ENCODE data around the gene LDB2.
A peak's percentile ranks its signal among the peaks of the same experiment; 100 is the strongest.

Gene LDB2

DNA sequence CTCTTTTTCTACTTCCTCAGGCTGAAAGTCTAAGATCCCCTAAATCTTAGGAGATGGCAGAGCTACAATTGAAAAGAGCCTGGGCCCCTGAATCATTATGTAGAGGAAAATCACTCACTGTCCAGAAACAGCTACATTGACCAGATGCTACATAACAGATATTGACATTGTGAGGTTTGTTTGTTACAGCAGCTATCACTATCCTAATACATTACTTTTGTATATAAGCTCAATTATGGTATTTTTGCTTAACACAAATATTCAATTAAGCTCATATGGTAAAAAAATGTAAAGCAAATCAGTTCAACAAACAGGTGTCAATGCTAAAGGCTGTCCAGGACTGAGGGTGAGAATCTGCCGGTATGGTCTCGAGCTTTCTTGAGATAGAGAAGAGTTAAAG lies 89.4 kb downstream of the LDB2 start:
- H3K36me3 ChIP-seq: no peaks in the 10 kb centered on the region
- peaks cover 21% of the 10 kb centered on the region for H3K27me3 ChIP-seq (ENCODE audit: insufficient read depth, low read depth, severe bottlenecking)
- no peaks in the 10 kb centered on the region for H3K9me3 ChIP-seq (ENCODE audit: severe bottlenecking)
- no peak overlapping the region for H3K27ac ChIP-seq
- no peak overlapping the region for H3K4me3 ChIP-seq (ENCODE audit: low read depth, low read length)
- TF ChIP-seq, protein P1, sequence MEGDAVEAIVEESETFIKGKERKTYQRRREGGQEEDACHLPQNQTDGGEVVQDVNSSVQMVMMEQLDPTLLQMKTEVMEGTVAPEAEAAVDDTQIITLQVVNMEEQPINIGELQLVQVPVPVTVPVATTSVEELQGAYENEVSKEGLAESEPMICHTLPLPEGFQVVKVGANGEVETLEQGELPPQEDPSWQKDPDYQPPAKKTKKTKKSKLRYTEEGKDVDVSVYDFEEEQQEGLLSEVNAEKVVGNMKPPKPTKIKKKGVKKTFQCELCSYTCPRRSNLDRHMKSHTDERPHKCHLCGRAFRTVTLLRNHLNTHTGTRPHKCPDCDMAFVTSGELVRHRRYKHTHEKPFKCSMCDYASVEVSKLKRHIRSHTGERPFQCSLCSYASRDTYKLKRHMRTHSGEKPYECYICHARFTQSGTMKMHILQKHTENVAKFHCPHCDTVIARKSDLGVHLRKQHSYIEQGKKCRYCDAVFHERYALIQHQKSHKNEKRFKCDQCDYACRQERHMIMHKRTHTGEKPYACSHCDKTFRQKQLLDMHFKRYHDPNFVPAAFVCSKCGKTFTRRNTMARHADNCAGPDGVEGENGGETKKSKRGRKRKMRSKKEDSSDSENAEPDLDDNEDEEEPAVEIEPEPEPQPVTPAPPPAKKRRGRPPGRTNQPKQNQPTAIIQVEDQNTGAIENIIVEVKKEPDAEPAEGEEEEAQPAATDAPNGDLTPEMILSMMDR (IDR thresholded peaks at IDR 0.05; ENCODE audit: low read depth, low read length): no peak
- no peak for DNase-seq

DNA sequence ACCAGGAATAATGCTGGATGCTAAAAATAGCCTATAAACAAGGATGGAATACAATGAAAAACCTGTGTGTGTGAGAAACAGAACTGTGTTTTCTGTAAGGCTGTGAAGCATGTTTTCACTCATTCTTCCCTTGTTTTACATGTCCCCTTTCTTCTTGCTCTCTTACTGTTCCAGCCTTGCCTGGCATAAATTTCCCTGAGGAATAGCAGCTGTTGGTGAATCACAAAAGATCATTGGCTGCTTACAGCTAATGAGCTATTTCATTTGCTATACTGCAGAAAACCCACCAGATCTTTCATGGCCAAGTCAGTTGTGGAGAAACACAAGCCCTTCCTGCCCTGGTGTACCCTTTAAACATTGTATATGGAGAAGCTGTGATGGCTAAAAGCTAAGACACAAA lies 91.1 kb downstream of the LDB2 start:
- H3K27ac ChIP-seq: no peak overlapping the region
- H3K9me3 ChIP-seq (ENCODE audit: severe bottlenecking): no peaks in the 10 kb centered on the region
- H3K27me3 ChIP-seq (ENCODE audit: insufficient read depth, low read depth, severe bottlenecking): peaks cover 26% of the 10 kb centered on the region
- TF ChIP-seq, protein P1 (IDR thresholded peaks at IDR 0.05; ENCODE audit: low read depth, low read length): no peak
- no peak overlapping the region for H3K4me3 ChIP-seq (ENCODE audit: low read depth, low read length)
- DNase-seq: no peak
- H3K36me3 ChIP-seq: no peaks in the 10 kb centered on the region

DNA sequence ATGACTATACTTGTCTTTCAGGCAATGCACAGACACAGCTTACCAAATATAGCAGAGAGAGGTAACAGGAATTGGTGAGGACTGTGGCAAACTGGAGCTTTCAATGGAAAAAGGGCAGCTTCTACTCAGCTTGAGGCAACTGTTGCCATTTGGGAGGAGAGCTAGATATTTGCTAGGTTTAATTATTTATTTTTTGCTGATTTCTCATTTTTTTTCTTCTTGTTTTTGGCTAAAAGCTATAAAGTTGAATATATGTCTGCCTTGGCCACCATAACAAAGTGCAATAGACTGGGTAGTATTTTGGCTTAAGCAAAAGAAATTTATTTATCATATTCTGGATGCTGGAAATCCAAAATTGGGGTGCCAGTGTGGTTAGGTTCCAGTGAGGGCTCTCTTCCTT lies 93.9 kb downstream of the LDB2 start:
- Histone ChIP-seq H3K27me3 (ENCODE audit: insufficient read depth, low read depth, severe bottlenecking) (peaks cover 29% of the 10 kb centered on the region), H3K9me3 (ENCODE audit: severe bottlenecking) (no peaks in the 10 kb centered on the region), H3K27ac (no peak overlapping the region), H3K4me3 (ENCODE audit: low read depth, low read length) (no peak overlapping the region), H3K36me3 (no peaks in the 10 kb centered on the region)
- no peak for DNase-seq
- TF ChIP-seq, protein P1 (IDR thresholded peaks at IDR 0.05; ENCODE audit: low read depth, low read length): no peak

DNA sequence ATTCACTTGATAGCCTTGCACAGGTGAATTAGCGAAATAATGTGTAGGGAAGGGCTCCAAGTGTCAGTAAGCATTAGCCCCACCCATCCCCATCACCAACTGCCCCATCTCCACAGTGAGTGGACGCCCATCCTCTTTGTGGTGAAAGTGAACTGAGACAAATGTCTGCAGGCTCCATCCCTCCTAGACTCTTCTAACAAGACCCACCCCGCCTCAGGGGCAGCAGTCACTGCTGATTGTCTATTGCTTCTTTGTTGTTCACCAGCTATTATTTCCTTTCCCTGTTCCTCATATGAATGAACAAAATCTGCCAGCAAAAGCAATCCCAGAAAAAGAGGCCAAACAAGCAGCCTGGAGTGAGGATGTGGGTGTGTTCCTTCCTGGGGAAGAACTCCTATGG lies 96.4 kb downstream of the LDB2 start:
- TF ChIP-seq, protein P1 (IDR thresholded peaks at IDR 0.05; ENCODE audit: low read depth, low read length): no peak
- H3K27ac ChIP-seq: no peak overlapping the region
- DNase-seq: no peak
- H3K4me3 ChIP-seq (ENCODE audit: low read depth, low read length): no peak overlapping the region
- H3K36me3 ChIP-seq: no peaks in the 10 kb centered on the region
- H3K9me3 ChIP-seq (ENCODE audit: severe bottlenecking): no peaks in the 10 kb centered on the region
- peaks cover 29% of the 10 kb centered on the region for H3K27me3 ChIP-seq (ENCODE audit: insufficient read depth, low read depth, severe bottlenecking)

DNA sequence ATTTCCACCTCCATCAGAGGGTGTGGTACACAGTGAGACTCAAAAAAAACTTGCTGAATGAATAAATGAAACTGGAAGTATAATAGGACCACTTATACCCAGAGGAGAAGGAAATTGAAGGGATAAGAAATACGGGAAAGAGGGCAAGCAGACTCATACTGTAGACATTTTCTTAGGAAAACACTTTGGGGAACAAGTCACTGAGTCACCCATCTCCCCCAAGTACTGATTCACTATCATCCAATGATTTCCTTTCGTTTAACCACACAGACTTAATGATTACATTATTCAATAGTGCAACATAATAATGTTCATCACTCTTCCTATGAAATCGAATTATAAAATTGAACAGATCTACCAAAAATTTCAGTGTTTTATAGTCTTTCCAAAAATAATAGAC lies 97.1 kb downstream of the LDB2 start:
- no peaks in the 10 kb centered on the region for H3K9me3 ChIP-seq (ENCODE audit: severe bottlenecking)
- no peak overlapping the region for H3K27ac ChIP-seq
- no peak for DNase-seq
- TF ChIP-seq, protein P1 (IDR thresholded peaks at IDR 0.05; ENCODE audit: low read depth, low read length): no peak
- H3K27me3 ChIP-seq (ENCODE audit: insufficient read depth, low read depth, severe bottlenecking): peaks cover 29% of the 10 kb centered on the region
- H3K36me3 ChIP-seq: no peaks in the 10 kb centered on the region
- no peak overlapping the region for H3K4me3 ChIP-seq (ENCODE audit: low read depth, low read length)

DNA sequence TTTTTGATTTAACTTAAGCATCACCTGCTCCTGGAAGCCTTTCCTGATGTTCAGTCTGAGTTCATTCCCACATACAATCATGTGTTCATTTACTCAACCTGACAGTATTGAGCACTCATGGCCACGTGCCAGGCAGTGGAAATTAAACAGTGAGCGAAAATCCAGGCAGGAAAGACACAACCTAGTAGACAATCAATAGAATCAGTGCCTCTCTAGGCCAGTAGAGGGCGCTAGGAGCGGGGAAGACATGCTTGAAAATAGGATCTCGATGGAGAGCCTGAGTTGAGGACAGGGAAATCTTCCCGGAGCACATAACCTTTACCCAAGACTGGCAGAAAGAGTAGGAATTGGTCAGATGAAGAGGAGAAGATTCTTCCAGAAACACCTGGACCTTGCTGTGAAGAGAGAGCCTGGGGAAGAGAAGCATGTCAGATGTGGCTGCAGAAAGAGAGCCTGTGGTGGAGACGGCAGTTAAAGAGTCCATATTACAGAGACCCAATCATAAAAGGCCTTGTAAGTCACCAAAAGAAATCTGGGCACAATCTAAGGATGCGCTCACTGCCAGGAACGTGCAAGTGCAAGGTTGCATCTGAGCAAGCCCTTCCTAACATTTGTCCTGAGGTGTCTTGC lies 103.5 kb downstream of the LDB2 start:
- DNase-seq: peak; percentile 67
- no peak overlapping the region for H3K4me3 ChIP-seq (ENCODE audit: low read depth, low read length)
- H3K36me3 ChIP-seq: no peaks in the 10 kb centered on the region
- TF ChIP-seq, protein P1 (IDR thresholded peaks at IDR 0.05; ENCODE audit: low read depth, low read length): peak; percentile 90
- H3K27me3 ChIP-seq (ENCODE audit: insufficient read depth, low read depth, severe bottlenecking): peaks cover 16% of the 10 kb centered on the region
- H3K9me3 ChIP-seq (ENCODE audit: severe bottlenecking): no peaks in the 10 kb centered on the region
- H3K27ac ChIP-seq: no peak overlapping the region
